GM21423 (cell line): ENCODE measurements around the gene P2RY8.
"Not testable (repeated sequence)": the region's sequence is repeated elsewhere in the genome, so short reads cannot be mapped to it uniquely, and the experiment has no call there.

Source experiments
- ATAC-seq: cut with Tn5 transposase; IDR thresholded peaks from one replicate; pipeline ENCODE4 v1.9.1; 2021; ENCODE audit warnings: mild to moderate bottlenecking, moderate library complexity; ENCODE audit not compliant: unreplicated experiment

The P2RY8 gene

DNA sequence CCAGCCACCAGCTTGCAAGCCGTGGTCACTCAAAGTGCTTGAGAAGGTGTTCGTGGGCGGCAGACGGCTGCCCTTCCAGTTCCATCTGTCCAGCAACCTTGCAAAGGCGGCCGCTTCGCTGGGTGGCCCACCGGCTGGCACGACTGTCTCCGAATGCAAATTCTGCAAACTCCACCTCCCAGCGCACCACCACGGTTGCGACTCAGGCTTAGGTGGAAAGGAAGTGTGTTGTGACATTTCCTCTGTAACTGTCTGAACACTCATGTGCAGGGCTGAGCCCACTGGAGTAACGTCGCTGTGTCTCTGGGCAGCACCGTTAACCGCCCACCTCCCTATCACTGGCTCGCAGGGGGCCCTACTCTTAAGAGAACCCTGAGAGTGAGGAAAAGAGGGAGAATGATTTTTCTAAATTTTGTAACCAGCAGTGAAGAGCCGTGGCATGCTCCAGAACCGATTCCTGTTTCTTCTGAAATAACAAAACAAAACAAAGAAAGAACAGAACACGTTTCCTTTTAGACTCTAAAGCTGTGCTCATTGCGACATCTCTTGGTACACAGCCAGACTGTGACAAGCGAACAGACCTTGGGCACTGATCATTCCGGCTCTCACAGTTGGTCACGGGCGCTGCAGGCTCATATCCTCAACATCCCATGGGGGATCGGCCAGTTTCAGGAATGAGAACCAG lies at the start of gene P2RY8:
TSS of gene P2RY8 (minus strand) at position 155 of the 685 bp plus-strand sequence. CDS start 70,627 bp downstream, outside the sequence.
- peak; percentile 59 for ATAC-seq

GRCh38 chrX:1584237-1585011 lies 47.4 kb upstream of the P2RY8 start:
- no peak for ATAC-seq

DNA sequence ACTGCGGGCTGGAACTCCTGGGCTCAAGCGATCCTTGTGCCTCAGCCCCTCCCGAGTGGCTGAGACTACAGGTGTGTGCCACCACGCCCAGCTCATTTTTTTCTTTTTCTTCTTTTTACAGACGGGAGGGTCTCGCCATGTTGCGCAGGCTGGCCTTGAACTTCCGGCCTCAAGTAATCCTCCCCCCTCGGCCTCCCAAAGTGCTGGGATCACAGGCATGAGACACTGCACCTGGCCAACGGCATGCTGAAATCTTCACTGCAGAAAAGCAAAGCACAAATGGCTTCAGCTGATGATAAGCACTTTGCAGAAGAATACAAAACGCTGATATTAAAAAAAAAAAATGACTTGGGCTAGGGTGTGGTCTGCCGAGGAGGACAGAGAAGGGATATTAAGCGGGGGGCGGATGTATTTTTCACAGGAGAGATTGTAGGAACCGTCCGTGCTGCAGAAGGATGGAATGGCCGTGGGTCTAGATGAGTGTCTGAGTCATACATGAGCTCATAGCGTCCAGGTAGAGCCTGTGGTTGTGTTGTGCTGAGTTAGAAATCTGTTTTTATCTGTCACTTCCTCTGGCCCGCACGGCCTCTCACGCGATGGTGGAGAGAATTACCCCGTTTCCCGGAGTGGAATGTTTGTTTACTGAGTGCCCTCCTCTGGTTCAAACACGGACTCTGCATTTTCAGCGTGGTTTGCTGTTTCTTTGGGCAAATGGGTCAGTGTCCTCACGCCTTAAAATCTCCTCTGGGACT lies 45.9 kb upstream of the P2RY8 start:
- ATAC-seq = peak; percentile 73

DNA sequence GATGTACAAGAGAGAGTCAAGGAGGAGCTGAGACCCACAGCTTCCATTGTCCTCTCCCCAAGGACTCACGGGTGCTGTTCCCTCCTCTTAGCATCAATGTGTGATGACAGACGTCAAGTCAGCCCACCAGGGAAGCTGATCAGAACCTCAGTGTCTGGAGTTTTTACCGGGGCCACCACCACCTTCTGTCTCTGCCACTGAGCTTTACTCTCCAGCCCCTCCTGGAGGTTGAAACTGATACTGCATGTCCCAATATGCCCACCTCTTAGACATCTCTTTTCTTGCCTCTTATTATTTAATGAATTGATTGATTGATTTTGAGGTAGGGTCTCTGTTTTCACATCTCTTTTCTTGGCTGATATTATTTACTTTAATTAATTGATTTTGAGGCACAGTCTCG lies 44.1 kb upstream of the P2RY8 start:
- no peak for ATAC-seq

- ATAC-seq = no peak
Measured at GRCh38 chrX:1578511-1579173, 41.7 kb upstream of the P2RY8 start.

- ATAC-seq = no peak
Measured at GRCh38 chrX:1577845-1578244, 40.9 kb upstream of the P2RY8 start.

DNA sequence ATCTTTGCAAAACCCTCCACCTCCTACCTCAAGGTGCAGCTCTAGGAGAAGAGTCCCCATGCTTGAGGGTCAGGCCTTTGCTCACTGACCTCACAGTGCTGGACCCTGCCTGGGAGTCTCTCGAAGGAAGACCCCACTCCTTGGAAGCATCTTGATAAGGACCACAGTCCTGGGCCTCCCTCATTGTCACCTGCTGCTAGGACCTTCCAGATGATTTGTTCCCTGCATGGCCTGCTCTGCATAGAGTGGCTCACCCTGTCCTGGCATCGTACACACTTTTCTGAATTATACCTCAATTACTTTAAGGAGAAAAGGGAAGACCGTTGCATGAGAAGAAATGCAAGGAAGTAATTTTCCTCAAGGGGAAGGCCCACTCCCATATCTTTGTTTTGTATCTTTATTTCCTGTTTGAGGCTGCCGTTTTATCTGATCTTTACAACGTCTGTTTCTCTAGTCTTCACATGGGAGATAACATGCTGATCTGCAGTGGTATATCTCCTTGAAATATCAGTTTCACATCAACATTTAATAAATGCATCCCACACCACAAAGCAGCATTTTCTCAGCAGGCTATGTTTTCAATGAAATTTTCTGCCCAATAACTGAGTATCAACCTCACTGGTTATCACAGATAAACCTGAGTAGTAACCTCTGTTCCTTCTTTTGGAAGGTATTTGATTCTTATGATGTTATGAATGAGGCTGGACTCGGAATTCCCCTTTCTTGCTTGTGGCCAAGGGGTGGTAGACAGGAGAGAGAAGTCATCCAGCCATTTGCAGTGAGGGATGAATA lies 39.4 kb upstream of the P2RY8 start:
- no peak for ATAC-seq

GRCh38 chrX:1574181-1574580 lies 37.2 kb upstream of the P2RY8 start:
- not testable (repeated sequence) for ATAC-seq

DNA sequence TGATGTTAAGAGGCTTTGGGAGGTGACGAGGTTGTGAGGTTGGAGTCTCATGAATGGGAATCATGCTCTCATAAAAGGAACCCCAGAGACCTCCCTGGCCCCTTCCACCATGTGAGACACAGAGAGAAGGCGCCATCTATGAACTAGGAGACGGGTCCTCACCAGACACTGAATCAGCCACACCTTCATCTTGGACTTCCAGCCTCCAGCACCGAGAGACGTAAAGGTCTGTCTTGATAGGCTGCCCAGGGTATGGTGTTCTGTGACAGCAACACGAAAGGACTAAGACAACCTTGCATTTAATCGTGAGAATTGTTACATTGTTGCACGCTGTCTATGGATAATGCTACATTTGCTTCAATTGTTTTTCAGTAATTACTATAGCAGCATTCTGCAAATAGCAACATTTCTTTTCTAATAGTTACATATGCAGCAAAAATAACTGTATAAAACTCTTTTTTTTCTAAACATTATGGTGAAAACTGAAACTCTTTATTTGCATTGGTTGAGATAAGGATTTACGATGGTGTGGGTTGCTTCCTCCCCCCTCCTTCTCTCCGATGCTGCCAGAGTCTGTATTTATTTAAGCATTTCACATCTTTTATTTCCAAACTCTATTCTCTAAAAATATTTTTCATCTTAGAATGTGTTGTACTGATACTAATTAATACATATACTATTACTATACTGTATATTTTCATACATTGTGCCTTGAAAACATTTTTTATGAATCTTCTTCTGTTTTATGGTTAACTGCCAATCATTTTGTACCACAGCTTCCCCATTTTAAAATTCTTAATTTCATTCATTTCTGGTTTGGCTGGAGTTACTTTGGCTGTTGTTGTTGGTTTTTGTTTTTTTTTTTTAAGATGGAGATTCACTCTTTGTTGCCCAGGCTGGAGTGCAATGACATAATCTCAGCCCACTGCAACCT lies 28.0 kb upstream of the P2RY8 start:
- ATAC-seq = peak; percentile 76

DNA sequence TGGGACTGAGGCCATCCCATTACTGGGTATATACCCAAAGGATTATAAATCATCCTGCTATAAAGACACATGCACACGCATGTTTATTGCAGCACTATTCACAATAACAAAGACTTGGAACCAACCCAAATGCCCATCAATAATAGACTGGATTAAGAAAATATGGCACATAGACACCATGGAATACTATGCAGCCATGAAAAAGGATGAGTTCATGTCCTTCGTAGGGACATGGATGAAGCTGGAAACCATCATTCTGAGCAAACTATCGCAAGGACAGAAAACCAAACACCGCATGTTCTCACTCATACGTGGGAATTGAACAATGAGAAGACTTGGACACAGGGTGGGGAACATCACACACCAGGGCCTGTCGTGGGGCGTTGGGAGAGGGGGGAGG lies 27.1 kb upstream of the P2RY8 start:
- not testable (repeated sequence) for ATAC-seq

DNA sequence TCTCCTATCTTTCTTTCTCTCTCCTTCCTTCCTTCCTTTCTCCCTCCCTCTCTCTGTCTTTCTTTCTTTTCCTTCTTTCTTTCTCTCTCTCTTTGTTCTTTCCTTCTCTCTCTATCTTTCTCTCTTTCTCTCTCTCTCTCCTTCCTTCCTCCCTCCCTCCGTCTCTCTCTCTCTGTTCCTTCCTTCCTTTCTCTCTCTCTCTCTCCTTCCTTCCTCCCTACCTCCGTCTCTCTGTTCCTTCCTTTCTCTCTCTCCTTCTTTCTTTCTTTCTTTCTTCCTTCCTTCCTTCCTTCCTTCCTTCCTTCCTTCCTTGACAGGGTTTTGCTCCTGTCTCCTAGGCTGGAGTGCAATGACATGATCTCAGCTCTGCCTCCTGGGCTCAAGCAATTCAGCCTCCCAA lies 24.2 kb upstream of the P2RY8 start:
- no peak for ATAC-seq

- no peak for ATAC-seq
Measured at GRCh38 chrX:1558761-1559468, 21.9 kb upstream of the P2RY8 start.

DNA sequence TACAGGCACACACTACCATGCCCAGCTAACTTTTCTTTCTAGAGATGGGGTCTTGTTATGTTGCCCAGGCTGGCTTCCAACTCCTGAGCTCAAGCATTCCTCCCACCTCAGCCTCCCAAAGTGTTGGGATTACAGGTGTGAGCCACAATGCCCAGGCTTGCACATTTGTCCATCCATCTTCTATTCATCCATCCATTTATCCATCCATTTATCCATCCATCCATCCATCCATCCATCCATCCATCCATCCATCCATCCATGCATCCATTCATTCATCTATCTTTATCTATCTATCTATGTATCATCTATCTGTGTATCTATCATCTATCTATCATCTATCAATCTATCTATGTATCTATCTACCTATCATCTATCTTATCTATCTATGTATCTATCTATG lies 20.5 kb upstream of the P2RY8 start:
- ATAC-seq = not testable (repeated sequence)

DNA sequence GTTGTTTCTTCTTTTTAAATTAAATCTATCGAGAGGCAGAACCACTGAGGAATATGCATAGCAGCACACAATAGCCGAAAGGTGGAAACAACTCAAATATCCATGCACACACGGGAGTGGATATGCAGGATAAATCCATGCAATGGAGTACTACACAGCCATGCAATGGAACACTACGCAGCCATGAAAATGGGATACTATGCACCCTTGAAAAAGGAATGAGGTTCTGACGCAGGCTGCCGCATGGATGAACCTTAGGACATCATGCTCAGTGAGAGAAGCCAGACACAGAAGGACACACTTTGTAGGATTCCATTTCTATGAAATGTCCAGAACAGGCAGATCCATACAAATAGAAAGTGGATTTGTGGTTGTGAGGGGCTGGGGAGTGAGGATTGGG lies 18.4 kb upstream of the P2RY8 start:
- ATAC-seq = no peak

GRCh38 chrX:1554469-1555210 lies 17.7 kb upstream of the P2RY8 start:
- ATAC-seq = no peak

DNA sequence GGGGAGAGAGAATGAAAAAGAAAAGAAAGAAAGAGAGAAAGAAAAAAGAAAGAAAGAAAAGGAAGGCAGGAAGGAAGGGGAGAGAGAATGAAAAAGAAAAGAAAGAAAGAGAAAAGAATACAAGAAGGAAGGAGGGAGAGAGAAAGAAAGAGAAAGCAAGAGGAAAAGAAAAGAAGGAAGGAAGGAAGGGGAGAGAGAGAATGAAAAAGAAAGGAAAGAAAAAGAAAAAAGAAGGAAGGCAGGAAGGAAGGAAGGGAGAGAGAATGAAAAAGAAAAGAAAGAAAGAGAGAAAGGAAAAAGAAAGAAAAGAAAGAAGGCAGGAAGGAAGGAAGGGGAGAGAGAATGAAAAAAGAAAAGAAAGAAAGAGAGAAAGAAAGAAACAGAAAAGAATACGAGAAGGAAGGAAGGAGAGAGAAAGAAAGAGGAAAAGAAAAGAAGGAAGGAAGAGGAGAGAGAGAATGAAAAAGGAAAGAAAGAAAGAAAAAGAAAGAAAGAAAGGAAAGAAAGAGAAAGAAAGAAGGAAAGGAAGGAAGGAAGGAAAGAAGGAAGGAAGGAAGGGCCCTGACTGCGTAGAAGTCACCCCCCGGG lies 15.1 kb upstream of the P2RY8 start:
- no peak for ATAC-seq

DNA sequence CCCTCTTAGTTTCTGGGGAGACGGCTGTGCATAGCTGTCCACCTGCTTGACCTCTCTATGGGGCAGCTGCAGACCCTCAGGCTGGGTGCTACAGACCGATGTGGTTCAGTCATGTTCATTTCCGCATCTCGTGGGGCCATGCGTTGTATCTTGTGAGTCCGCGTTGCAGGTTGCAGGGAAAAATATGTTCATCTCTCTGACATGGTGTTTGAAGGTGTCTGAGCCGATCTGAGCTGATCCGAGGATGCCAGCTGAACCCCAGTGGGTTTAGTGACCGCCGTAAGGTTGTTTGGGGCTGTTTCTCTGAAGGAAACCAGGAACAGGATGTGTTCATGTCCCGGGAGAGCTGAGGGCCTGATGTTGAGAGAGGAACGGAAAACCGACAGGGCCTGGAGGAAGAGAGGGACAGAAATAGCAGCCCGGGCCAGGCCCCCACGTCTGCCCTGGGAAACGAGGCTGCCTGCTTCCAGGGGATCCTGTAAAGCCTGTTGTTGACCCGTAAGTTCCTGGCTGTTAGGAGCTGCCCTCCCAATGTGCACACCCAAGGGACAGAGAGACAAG lies 9.8 kb upstream of the P2RY8 start:
- no peak for ATAC-seq
